HepG2 (cell line): ENCODE data around the gene NCKAP1. TPM values are rescaled to one million over a fixed set of nuclear protein-coding genes. Genes with fewer than 3 reads are reported as not detected.
A peak's percentile ranks its signal among the peaks of the same experiment; 100 is the strongest.

Experiments
- CCAR2 ChIP-seq: fragments of 200-400 bp; formaldehyde crosslinking; optimal IDR thresholded peaks from 2 replicates; pipeline ENCODE3; 2018; ENCODE audit warnings: low read depth, mild to moderate bottlenecking, low read length, moderate library complexity
- CREM ChIP-seq, 2 experiments: sonication (generic) in 1 of 2; formaldehyde crosslinking in 1 of 2; IDR thresholded peaks; 2 replicates each; pipeline versions ENCODE4 v1.4.0 to v1.6.1; 2016 to 2020; ENCODE audit warnings: antibody characterized with exemption in 1 of 2, mild to moderate bottlenecking in 1 of 2, missing genetic modification reagents in 1 of 2
- FOXK1 ChIP-seq: sonication (generic); formaldehyde crosslinking; IDR thresholded peaks from 2 replicates; pipeline ENCODE4 v1.4.0; 2020; ENCODE audit warnings: low read depth, missing genetic modification reagents, borderline replicate concordance
- HMGA1 ChIP-seq: sonication (generic); formaldehyde crosslinking; conservative IDR thresholded peaks from 2 replicates; pipeline ENCODE4 v1.4.0; 2020; ENCODE audit warnings: missing genetic modification reagents
- KLF12 ChIP-seq: sonication (generic); formaldehyde crosslinking; IDR thresholded peaks from 2 replicates; pipeline ENCODE4 v1.4.0; 2020; ENCODE audit warnings: missing genetic modification reagents, borderline replicate concordance
- MEF2D ChIP-seq: sonication (generic); formaldehyde crosslinking; IDR thresholded peaks from 2 replicates; pipeline ENCODE4 v1.5.1; 2020; ENCODE audit warnings: mild to moderate bottlenecking, missing genetic modification reagents
- NPAS2 ChIP-seq: sonication (generic); formaldehyde crosslinking; IDR thresholded peaks from 2 replicates; pipeline ENCODE4 v1.8.0; 2022; ENCODE audit warnings: mild to moderate bottlenecking, missing genetic modification reagents, borderline replicate concordance
- ONECUT2 ChIP-seq: sonication (generic); formaldehyde crosslinking; IDR thresholded peaks from 2 replicates; pipeline ENCODE4 v1.4.0; 2020; ENCODE audit warnings: missing genetic modification reagents
- PAF1 ChIP-seq: IDR thresholded peaks from 2 replicates; pipeline ENCODE4 v1.6.1; 2016; ENCODE audit warnings: missing genetic modification reagents, missing compliant biosample characterization
- TBX3 ChIP-seq: fragments of 450-650 bp; IDR thresholded peaks from 2 replicates; pipeline ENCODE4 v1.6.1; 2017; ENCODE audit warnings: antibody characterized with exemption, mild to moderate bottlenecking, inconsistent platforms, borderline replicate concordance
- TOE1 ChIP-seq: sonication (generic); formaldehyde crosslinking; IDR thresholded peaks from 2 replicates; pipeline ENCODE4 v1.4.0; 2020; ENCODE audit warnings: mild to moderate bottlenecking, missing genetic modification reagents
- TP53 ChIP-seq: sonication (generic); formaldehyde crosslinking; conservative IDR thresholded peaks from 2 replicates; pipeline ENCODE4 v1.4.0; 2020; ENCODE audit warnings: missing genetic modification reagents
- ZFP41 ChIP-seq: sonication (generic); formaldehyde crosslinking; IDR thresholded peaks from 2 replicates; pipeline ENCODE4 v1.4.0; 2020; ENCODE audit warnings: mild to moderate bottlenecking, missing genetic modification reagents, borderline replicate concordance
- ZNF230 ChIP-seq: sonication (generic); formaldehyde crosslinking; IDR thresholded peaks from 2 replicates; pipeline ENCODE4 v1.4.0; 2020; ENCODE audit warnings: mild to moderate bottlenecking, missing genetic modification reagents
- ZSCAN9 ChIP-seq: IDR thresholded peaks from 2 replicates; pipeline ENCODE4 v1.6.1; 2016; ENCODE audit warnings: borderline replicate concordance
- polyA plus RNA-seq, 8 experiments: library from polyadenylated mRNA; depleted of rRNA in 3 of 8; stranded (reverse) in 7 of 8; unstranded in 1 of 8; fragments of >200 nt; fragmentation: Illumina TruSeq in 4 of 8; extraction: Trizol in 4 of 8; gene quantifications; 2 replicates each; pipeline versions ENCODE4 v1.2.1 to v1.2.3, GENCODE V29; 2011 to 2016; ENCODE audit warnings: low read depth in 4 of 8, missing spikeins in 1 of 8, mixed read lengths in 1 of 8; ENCODE audit not compliant: insufficient read depth in 1 of 8
- total RNA-seq, 5 experiments: library from RNA; depleted of rRNA; stranded (reverse); fragments of >200 nt; fragmentation: Illumina TruSeq; extraction: Trizol; gene quantifications; 2 replicates each; pipeline ENCODE4 v1.2.3, GENCODE V29; 2016; ENCODE audit warnings: low read depth in 1 of 5
- TF ChIP-seq, protein P1 (sequence below): sonication (generic); formaldehyde crosslinking; IDR thresholded peaks from 2 replicates; pipeline ENCODE4 v1.8.1; 2023; ENCODE audit warnings: mild to moderate bottlenecking, missing genetic modification reagents, borderline replicate concordance
- TF ChIP-seq, protein P2 (sequence below): sonication (generic); formaldehyde crosslinking; IDR thresholded peaks from 2 replicates; pipeline ENCODE4 v1.5.0; 2020; ENCODE audit warnings: mild to moderate bottlenecking, missing genetic modification reagents
- TF ChIP-seq, protein P3 (sequence below): sonication (generic); formaldehyde crosslinking; IDR thresholded peaks from 2 replicates; pipeline ENCODE4 v1.4.0; 2020; ENCODE audit warnings: mild to moderate bottlenecking, missing genetic modification reagents
- TF ChIP-seq, protein P4 (sequence below): sonication (generic); formaldehyde crosslinking; IDR thresholded peaks from 2 replicates; pipeline ENCODE4 v1.8.1; 2023; ENCODE audit warnings: mild to moderate bottlenecking, inconsistent platforms, moderate library complexity, missing genetic modification reagents, borderline replicate concordance
- TF ChIP-seq, protein P5 (sequence below): sonication (generic); formaldehyde crosslinking; IDR thresholded peaks from 2 replicates; pipeline ENCODE4 v1.4.0; 2020; ENCODE audit warnings: low read depth, mild to moderate bottlenecking, missing genetic modification reagents

NCKAP1 gene
- total and polyA plus RNA-seq, 2 of the 13 experiments (the other 11 are each of a cell fraction or from before 2014, with no cell fraction given), result 72.1 to 96.3 TPM

DNA sequence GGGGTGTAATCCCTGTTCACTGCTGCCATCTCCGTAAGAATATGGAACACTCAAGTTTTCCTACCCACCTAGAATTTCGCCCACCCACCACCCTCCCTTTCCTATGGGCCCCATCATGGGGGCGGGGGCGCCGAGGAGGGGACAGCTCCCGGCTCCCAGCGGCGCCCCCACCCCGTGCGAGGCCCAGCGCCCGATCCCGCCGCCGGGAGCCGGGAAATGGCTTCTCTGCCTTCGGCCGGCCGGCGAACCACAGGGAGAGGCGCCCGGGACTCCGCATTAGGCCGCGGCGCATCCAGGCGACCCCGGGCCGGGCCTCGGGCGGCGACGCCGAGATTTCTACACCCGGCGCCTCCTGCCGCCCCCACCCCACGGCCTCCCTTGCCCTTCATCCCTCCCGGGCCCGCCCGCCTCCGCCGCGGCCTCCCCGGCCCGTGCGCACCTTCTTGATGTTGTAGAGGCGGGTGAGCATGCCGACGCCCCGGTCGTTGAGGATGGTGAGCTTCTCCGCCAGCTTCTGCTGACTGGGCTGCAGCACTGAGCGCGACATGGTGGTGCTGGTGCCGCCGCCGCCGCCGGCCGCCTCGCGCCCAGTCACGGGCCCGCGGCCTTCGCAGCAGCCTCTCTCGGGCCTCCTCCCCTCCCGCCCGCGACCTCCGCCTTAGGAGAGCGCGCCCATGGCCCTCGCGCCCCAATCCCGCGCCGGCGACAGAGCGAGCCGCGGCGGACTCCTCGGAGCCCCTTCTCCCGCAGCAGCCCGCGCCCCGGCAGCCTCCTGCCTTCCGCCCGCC, 510 bp downstream of the NCKAP1 start (continued):
- TF ChIP-seq, protein P1, sequence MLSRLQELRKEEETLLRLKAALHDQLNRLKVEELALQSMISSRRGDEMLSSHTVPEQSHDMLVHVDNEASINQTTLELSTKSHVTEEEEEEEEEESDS, result no peak
- TF ChIP-seq, protein P2, sequence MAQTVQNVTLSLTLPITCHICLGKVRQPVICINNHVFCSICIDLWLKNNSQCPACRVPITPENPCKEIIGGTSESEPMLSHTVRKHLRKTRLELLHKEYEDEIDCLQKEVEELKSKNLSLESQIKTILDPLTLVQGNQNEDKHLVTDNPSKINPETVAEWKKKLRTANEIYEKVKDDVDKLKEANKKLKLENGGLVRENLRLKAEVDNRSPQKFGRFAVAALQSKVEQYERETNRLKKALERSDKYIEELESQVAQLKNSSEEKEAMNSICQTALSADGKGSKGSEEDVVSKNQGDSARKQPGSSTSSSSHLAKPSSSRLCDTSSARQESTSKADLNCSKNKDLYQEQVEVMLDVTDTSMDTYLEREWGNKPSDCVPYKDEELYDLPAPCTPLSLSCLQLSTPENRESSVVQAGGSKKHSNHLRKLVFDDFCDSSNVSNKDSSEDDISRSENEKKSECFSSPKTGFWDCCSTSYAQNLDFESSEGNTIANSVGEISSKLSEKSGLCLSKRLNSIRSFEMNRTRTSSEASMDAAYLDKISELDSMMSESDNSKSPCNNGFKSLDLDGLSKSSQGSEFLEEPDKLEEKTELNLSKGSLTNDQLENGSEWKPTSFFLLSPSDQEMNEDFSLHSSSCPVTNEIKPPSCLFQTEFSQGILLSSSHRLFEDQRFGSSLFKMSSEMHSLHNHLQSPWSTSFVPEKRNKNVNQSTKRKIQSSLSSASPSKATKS, result peak; percentile 1; the same call in 1 of the 2 replicates
- TF ChIP-seq, protein P3, sequence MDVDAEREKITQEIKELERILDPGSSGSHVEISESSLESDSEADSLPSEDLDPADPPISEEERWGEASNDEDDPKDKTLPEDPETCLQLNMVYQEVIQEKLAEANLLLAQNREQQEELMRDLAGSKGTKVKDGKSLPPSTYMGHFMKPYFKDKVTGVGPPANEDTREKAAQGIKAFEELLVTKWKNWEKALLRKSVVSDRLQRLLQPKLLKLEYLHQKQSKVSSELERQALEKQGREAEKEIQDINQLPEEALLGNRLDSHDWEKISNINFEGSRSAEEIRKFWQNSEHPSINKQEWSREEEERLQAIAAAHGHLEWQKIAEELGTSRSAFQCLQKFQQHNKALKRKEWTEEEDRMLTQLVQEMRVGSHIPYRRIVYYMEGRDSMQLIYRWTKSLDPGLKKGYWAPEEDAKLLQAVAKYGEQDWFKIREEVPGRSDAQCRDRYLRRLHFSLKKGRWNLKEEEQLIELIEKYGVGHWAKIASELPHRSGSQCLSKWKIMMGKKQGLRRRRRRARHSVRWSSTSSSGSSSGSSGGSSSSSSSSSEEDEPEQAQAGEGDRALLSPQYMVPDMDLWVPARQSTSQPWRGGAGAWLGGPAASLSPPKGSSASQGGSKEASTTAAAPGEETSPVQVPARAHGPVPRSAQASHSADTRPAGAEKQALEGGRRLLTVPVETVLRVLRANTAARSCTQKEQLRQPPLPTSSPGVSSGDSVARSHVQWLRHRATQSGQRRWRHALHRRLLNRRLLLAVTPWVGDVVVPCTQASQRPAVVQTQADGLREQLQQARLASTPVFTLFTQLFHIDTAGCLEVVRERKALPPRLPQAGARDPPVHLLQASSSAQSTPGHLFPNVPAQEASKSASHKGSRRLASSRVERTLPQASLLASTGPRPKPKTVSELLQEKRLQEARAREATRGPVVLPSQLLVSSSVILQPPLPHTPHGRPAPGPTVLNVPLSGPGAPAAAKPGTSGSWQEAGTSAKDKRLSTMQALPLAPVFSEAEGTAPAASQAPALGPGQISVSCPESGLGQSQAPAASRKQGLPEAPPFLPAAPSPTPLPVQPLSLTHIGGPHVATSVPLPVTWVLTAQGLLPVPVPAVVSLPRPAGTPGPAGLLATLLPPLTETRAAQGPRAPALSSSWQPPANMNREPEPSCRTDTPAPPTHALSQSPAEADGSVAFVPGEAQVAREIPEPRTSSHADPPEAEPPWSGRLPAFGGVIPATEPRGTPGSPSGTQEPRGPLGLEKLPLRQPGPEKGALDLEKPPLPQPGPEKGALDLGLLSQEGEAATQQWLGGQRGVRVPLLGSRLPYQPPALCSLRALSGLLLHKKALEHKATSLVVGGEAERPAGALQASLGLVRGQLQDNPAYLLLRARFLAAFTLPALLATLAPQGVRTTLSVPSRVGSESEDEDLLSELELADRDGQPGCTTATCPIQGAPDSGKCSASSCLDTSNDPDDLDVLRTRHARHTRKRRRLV (CRISPR knock-in tag), result 0 out of 2 replicates have a peak, but pooled peaks have one; percentile 50
- peak; percentile 18; the same call in 1 of the 2 replicates for TF ChIP-seq KLF12 (CRISPR knock-in tag)
- no peak for TF ChIP-seq HMGA1 (CRISPR knock-in tag)
- no peak for TF ChIP-seq ZFP41 (CRISPR knock-in tag)
- no peak for TF ChIP-seq TP53
- no peak for TF ChIP-seq MEF2D (CRISPR knock-in tag)
- TF ChIP-seq TOE1 (CRISPR knock-in tag), result no peak
- TF ChIP-seq, protein P4, sequence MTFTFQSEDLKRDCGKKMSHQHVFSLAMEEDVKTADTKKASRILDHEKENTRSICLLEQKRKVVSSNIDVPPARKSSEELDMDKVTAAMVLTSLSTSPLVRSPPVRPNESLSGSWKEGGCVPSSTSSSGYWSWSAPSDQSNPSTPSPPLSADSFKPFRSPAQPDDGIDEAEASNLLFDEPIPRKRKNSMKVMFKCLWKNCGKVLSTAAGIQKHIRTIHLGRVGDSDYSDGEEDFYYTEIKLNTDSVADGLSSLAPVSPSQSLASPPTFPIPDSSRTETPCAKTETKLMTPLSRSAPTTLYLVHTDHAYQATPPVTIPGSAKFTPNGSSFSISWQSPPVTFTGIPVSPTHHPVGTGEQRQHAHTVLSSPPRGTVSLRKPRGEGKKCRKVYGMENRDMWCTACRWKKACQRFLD, result no peak
- no peak; the same call in 1 of the 2 replicates for TF ChIP-seq ZSCAN9
- no peak for TF ChIP-seq CREM (IDR thresholded peaks at IDR 0.05)
- TF ChIP-seq CREM (CRISPR knock-in tag; IDR thresholded peaks at IDR 0.05), result no peak
- no peak for TF ChIP-seq TBX3
- TF ChIP-seq ZNF230 (CRISPR knock-in tag), result no peak
- TF ChIP-seq FOXK1 (CRISPR knock-in tag), result no peak
- TF ChIP-seq, protein P5, sequence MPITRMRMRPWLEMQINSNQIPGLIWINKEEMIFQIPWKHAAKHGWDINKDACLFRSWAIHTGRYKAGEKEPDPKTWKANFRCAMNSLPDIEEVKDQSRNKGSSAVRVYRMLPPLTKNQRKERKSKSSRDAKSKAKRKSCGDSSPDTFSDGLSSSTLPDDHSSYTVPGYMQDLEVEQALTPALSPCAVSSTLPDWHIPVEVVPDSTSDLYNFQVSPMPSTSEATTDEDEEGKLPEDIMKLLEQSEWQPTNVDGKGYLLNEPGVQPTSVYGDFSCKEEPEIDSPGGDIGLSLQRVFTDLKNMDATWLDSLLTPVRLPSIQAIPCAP (CRISPR knock-in tag), result no peak
- TF ChIP-seq PAF1 (CRISPR knock-in tag), result no peak
- no peak for TF ChIP-seq NPAS2 (CRISPR knock-in tag)
- no peak for TF ChIP-seq ONECUT2
- no peak for TF ChIP-seq CCAR2
